Hematopoietic multipotent progenitor cell (in vitro differentiated cells): ENCODE measurements around the gene MMADHC. TPM values are rescaled to one million over a fixed set of nuclear protein-coding genes. Genes with fewer than 3 reads are reported as not detected.

Experiments
- DNase-seq, 3 donors: peaks; one replicate each; pipeline ENCODE4 v3.0.0-alpha.2; 2011 to 2015; ENCODE audit warnings: low read depth in 2 of 3, low spot score in 2 of 3
- total RNA-seq: library from RNA; depleted of rRNA; stranded (reverse); fragments of >200 nt; gene quantifications from one replicate; pipeline ENCODE4 v1.2.3, GENCODE V29; 2012

The MMADHC gene
- total RNA-seq = 52.8 TPM

GRCh38 chr2:149587220-149587949, at the start of gene MMADHC:
TSS of gene MMADHC (minus strand) at chr2:149587775. CDS start at chr2:149587097, 678 bp downstream.
- peak; percentile 80 to 97 (median 95) for DNase-seq

DNA sequence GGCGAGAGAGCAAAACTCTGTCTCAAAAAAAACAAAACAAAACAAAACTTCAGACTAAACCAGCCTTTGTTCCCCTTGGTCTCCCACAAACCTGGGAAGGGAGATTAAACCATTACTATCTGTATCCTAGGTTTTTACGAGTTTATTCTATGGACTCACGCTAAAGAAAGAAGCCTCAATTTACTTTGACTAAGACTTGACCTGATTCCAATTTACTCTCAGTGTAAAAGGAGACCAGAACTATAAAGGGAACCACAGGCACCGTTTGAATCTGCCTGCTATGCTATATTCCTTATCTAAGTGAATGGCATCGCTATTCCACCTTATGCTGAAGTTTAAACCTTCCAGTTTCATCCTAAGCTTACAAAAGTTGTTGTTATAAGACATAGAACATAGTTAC, 46.5 kb upstream of the MMADHC start:
- DNase-seq = no peak

- DNase-seq = no peak
These were observed 42.9 kb upstream of the MMADHC start for GRCh38 chr2:149630445-149630844.

DNA sequence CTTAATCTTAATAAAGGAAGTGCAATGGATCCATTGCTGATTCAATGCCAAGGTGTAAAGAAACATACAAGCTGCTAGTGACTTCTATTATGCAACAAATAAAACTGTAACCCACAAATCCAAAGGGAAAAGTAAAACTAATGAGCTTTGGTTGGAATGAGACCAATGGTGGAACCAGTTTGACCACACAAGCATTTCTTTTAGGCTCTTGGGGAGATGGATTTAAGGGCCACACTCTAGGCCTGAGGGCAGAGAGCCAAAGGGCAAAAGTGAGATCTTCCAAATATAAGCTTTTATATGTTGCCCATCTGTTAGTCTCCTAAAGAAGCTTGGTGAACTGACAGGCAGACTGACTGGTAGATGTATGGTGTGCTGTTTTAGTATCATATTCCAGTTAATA, 41.5 kb upstream of the MMADHC start:
- no peak for DNase-seq

DNA sequence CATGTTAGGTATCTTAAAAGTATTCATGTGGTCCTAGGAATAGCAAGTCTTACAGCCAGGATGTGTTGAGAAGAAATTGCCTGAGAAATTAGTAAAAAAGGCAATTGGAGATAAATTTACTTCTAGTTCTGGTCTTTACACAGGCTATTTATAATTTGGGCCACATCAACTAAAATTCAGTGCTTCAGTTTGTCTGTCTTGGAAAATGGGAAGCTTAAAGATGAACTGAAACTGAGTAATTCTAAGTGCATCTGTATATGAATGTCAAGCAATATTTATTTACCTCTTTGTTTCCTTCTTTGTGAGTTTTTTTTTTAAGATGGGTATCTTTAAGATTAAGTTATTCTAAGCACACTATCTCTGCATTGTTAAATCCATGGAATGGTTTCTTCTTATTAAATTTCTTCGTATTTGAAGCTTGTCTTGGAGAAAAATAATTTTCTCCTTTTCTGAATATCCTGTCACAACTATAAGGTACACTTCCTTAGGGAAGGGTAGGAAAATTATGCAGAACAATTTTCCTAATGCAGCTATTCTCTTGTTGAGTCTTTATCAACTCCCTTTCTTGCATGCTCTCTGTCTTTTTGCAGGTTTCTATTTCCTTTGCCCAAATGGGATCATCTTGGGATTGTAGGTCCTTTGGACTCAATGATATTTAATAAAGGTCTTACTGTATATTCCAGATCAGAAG, 39.7 kb upstream of the MMADHC start:
- DNase-seq = no peak

- DNase-seq = no peak
These were observed 38.1 kb upstream of the MMADHC start for GRCh38 chr2:149625671-149626070.

DNA sequence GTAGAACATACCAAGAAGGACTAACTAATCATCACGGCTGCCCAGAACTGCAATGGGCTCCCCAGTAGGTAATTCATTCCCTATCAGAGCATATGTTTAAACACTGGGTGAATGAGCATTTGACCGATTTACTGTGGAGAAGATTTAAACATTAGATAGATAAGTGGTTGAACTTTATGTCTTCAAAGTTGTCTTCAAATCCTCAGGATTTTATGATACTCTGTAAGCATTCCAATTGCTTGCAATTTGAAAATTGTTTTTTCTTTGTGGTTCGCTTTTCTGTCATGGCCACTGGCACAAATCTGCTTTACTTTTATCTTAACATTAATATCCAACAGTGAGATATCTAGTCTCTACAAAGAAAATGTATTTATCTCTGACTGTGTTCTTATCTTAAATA, 37.7 kb upstream of the MMADHC start:
- no peak for DNase-seq

GRCh38 chr2:149622343-149622742, 34.8 kb upstream of the MMADHC start:
- no peak for DNase-seq

DNA sequence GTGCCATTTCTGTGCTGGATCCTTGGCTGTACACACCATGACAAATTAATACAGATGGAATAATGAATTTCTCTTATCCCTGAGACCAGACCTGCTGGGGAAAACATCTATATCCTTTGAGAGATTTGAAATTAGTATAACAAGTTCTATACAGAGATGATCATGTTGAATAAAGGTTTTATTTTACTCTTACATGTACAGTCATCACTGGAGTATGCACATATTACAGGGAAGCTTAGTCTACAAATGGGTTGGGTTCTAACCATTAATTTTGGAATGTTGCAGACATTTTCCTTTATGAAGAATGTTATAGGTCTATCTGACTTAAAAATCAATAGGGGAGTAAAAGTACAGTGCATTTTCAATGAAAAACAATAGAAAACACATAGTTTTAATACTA, 29.9 kb upstream of the MMADHC start:
- no peak for DNase-seq

DNA sequence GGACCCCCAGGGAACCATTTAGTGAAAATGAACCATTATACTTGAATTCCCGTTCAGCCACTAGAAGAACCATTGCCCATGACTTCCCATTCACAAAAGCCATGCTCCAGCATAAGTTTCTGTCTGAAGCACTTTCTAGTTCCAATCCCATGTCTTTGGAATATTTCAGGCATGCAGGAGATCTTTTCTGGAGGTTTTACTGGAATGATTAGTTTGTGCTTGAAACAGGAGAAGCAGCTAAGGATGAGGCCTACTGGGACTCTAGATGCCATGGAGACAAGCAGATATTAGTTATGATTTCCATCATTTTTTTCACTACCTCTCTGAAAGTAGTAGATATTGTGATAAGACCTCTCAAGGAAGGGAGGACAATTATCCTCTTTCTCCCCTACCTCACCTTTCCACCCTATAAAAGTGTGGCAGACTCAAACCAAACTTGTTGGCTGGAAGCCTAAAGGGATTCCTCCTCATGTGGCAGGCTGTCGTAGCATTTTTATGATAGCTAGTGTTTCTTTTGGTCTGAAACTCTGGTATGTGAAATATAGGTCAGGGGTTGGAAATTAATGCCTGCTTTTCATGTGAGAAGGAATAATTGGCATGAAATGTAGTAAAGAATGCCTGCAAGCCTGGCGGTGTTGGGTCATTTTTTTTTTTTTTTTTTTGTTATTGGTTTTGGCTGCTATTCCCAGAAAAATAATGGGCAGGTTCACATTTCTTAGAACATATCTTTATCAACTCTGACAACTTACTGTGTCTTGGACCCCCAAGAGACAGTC, 29.3 kb upstream of the MMADHC start:
- no peak for DNase-seq

- DNase-seq = no peak
These were observed 26.1 kb upstream of the MMADHC start for GRCh38 chr2:149613704-149614103.

GRCh38 chr2:149612122-149612521, 24.5 kb upstream of the MMADHC start:
- no peak for DNase-seq

GRCh38 chr2:149611100-149611820, 23.7 kb upstream of the MMADHC start:
- no peak for DNase-seq

DNA sequence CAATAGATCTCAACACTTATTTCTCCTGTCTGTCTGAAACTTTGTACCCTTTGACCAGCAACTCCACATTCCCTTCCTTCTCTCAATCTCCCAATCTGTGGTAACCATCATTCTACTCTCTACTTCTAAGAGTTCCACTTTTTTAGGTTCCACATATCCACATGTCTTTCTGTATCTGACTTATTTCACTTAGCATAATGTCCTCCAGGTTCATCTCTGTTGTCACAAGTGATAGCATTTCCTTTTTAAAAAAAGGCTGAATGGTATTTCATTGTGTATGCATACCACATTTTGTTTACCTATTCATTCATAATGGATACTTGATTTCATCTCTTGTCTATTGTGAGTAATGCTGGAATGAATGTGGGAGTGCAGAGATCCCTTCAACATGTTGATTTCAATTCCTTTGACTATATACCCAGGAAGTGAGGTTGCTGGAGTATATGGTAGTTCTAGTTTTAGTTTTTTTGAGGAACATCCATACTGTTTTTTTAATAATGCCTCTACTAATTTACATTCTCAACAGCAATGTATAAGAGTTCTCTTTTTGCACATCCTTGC, 18.8 kb upstream of the MMADHC start:
- no peak for DNase-seq

DNA sequence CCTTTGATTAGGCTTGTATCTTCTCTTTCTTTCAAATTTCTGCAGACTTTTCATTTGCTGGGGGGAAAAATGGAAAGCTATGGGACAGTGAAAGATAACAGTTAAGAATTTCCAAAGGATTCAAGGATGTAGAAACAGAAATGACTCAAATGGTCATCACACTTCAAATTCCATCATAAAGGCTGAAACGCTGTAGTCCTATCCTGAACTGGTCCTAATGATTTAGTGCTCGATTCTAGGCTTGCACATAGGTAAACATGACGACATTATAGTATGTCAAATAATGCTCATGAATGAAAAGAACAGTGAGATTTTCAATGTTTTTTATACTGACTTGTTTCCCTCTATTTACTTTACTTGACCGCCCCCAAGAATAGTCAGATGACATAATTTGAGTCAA, 15.7 kb upstream of the MMADHC start:
- DNase-seq = no peak

GRCh38 chr2:149601141-149601796, 13.7 kb upstream of the MMADHC start:
- DNase-seq = no peak

GRCh38 chr2:149597668-149598326, 10.2 kb upstream of the MMADHC start:
- DNase-seq = peak; percentile 41 to 77 (median 69)

DNA sequence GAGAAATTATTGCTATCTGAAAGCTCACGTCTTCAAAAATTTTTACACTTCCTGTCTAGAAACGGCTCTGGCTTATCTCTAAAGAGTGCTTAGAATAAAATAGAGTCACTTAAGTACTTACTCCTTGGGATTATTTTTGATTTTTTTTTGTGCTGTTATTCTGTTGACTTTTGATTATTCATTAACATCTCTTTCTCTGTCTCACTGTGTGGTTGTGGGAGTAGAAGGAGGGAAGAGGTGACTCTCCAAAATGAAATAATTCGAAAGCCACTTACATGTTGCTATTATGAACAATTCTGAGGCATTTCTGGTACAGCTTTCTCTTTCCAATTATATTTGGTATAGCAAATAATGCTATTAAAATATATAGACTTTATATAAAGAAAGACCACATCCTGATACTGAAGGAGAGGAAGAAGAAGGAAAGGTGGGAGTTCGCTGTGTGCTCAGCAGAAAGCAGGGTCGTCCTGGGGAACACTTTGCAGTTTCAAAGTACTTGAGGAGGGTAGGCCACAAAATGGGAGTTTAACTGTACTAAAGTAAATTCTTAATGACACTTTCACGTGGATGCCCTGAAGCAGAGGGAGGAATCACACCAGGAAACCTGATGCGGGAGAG, 9.6 kb upstream of the MMADHC start:
- peak in 1 of 3 donors; percentile 7 for DNase-seq

GRCh38 chr2:149596471-149596870, 8.9 kb upstream of the MMADHC start:
- no peak for DNase-seq
